ENCODE results near the gene SH3D19.

SH3D19 gene

DNA sequence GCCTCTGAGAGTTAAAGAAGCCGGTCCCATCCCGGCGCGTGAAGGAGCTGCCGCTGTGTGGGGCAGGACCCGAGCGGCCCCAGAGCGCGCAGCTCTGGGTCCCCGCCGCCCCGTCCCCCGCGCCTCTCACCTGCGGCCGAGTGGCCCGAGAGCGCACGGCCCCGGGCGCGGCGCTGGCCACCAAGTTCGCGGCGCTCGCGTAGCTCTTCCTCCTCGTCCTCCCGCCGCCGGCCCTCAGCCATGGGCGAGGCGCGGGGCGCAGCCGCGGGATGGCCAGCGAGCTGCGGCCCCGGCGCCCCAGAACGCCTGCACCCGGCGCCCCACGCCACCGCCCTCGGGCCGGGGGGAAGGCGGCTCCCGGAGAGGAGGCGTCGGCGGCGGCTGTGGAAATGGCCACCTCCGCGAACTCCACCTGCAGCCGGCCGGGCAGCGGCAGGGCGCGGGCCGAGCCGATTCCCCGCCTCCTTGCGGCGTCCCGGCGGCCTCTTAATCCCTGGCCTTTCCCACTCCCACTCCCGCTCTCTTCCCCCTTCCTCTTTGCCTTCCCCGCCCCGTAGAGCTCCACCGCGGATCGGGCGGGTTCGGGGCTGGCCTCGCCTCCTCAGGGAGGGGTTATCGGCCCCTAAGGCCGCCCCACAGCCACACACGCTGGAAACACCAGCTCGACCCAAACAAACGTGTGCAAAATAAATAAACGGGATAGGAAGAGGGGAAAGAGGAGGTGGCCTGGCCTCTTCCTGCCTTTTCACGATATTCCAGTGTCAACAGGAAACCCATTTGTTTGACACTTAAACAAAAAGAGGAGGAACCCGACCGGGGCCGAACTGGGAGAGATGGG lies at the start of gene SH3D19:
SH3D19 (minus strand) TSS at position 495 of the 838 bp plus-strand sequence; CDS start at position 242, 253 bp downstream.
- DNase-seq = peak in 47 of 56 donors; percentile 6 to 71 (median 44)

GRCh38 chr4:151362404-151363164 lies 37.2 kb upstream of the SH3D19 start:
- peak in 52 of 56 donors; percentile 4 to 86 (median 54) for DNase-seq

GRCh38 chr4:151361966-151362365 lies 36.6 kb upstream of the SH3D19 start:
- no peak for DNase-seq

- DNase-seq = no peak
Observed at GRCh38 chr4:151361126-151361525, 35.7 kb upstream of the SH3D19 start.

GRCh38 chr4:151359576-151359975 lies 34.2 kb upstream of the SH3D19 start:
- DNase-seq = peak in 12 of 56 donors; percentile 1 to 64 (median 6)

DNA sequence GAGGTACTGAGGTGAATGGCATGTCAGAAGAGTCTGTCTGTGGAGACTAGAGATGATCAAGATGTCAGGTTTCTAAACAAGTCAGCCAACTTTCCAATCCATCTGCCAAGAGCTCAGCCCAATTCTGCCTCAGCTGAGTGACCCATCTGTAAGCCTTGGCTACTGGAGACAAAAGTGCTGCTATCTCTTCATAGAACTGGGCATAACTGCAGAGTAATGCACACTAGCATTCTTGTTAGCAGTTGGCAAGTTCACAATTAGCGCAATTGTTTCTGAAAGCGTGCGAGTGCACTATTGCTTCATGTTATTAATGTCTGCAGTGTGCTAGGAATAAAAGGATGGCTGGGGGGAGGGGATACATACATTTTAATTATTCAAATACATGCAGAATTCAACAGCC lies 32.9 kb upstream of the SH3D19 start:
- DNase-seq = peak in 53 of 56 donors; percentile 3 to 89 (median 69)

GRCh38 chr4:151356510-151356909 lies 31.1 kb upstream of the SH3D19 start:
- peak in 1 of 56 donors; percentile 36 for DNase-seq

DNA sequence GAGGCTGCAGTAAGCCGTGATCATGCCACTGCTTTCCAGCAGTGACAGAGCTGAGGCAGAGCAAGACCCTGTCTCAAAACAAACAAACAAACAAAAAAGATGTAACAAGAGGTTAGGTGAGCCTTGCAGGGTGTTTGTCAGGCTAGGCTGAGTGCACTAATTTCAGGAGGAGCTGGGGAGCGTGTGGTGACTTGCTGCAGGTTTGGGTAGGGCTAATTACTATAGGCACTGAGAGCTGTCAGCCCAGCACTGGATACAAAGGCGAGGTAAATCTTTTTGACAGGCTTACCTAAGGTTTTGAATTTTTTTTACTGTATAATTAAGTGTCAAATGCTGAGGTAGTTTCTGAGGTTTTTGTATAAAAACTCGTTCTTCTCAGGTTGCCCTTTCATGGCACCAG lies 29.8 kb upstream of the SH3D19 start:
- DNase-seq = no peak

DNA sequence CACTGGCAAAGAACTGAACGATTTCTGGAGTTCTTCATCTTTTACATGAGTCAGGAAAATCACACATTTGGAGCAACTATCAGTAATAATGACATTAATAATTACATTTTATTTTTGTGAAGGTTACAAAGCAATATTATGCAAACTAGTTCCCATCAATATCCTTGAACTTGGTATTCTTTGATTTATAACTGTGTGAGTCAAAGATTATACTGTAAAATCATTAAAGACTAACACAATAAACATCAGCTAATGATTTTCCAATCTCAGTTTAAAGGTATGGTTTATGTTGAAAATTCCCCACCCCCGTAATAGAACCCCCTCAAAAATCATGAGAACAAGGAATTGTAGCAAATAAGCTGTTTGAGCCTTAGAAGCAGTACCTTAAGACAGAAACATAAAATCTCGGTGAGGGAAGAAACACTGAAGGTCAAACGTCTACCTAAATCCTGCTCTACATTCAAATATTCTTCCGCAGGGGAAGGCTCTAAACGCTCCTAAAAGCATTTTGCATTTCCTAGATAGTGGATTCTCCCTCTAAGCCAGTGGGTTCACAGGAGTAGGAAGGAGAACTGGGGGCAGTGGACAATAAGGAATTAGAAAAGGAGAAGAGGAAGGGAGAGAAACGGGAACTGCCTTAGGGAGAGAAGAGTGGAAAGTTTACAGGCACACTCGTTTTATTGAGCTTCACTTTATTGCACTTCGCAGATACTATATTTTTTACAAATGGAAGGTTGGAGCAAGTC lies 22.3 kb upstream of the SH3D19 start:
- no peak for DNase-seq

DNA sequence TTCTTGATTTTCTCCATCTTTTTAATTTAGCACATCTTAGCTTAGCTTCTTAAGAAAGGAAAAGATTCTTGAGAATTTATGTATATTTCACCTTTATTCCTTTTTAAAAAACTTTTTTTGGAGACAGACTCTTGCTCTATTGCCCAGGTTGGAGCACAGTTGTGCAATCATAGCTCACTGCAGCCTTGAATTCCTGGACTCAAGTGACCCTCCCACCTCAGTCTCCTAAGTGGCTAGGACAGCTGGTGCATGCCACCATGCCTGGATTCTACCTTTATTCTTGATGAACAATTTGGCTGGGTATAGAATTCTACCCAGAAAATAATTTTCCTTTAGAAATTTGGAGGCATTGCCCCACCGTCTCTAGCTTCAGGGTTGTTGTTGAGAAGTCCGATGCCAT lies 19.5 kb upstream of the SH3D19 start:
- no peak for DNase-seq

- DNase-seq = no peak
Observed at GRCh38 chr4:151340751-151341385, 15.5 kb upstream of the SH3D19 start.

GRCh38 chr4:151339467-151339866 lies 14.1 kb upstream of the SH3D19 start:
- no peak for DNase-seq

GRCh38 chr4:151331276-151332042 lies 6.1 kb upstream of the SH3D19 start:
- DNase-seq = no peak

DNA sequence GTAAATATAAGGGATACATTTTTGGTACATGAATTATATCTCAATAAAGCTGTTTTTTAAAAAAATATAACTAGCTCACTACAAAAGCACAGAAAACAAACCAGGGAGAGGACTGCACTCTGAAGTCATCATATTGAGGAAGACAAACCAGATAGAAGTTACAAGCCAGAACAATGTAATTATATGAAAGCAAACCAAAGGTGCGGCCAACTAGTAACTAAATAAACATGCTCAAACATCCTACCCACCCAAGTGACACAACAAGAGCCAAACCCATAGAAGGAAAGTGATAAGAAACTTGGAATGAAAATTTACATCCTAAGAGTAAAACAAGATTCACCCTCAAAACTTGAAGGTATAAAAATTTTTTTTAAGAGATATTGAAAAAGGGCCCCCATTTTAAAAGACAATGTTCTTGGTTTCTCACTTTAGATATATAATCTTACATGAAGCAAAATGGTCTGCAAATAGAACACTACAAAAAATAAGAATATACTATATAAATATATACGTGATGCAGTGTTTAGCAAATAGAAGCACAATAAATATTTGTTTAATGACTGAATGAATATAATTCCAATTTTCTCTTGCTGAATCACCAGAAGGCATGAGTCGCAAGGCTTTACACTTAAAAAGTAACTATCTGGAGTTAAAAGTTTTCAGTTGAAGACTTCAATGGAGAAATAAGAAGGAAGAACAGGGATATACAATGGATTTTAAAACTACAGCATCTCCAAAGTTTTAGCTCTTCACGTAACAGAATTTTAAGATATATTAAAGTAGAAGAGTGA lies 4.0 kb upstream of the SH3D19 start:
- no peak for DNase-seq

DNA sequence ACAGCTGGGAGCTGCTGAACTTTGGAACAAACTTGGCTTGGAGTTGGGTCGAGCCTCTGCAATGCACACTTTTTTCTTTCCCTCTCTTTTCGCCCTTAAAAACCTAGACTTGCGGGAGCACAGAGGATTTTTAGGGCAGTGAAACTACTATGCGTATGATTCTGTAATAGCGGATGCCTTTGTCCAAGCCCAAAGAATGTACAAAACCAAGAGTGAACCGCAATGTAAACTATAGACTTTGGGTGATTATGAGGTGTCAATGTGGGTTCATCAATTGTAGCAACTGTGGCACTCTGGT lies 493 bp upstream of the SH3D19 start:
- no peak for DNase-seq

DNA sequence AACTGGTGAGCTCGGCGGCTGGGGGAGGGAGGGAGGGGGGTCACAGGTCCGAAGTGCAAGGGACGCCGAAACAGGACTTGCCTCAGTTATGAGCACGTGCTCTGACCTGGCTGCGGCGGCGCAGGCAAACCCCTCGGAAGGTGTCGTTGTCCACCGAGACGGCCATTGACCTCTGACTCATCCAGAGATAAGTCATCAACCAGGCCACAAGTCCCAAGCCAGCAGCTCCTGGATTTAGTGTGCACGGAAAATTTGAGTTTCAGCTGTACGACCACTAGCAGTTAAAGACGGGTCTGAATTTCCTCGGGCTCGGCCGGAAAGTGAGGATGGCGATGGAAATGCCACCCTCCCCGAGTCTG lies 674 bp downstream of the SH3D19 start:
- DNase-seq = peak in 42 of 56 donors; percentile 3 to 74 (median 38)

GRCh38 chr4:151324124-151324751 lies 1.2 kb downstream of the SH3D19 start:
- peak in 6 of 56 donors; percentile 17 to 55 (median 34) for DNase-seq

DNA sequence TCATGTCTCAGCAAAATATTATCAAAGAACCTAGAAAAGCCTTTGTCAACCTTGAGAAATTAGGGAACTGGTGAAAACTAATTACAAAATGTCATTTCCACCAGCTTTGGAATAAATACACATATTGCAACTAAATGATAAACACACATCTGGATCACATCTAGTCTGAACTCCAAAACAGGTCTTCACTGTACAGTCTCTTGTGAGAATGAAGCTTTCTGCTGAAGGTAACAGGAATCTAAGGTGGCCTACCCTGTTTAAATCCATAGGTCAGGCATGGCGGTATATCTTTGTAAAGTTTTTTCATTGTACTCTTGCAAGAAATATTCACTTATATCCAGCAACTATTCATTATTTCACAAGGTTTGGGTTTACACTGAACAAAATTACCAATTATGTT lies 1.7 kb downstream of the SH3D19 start:
- DNase-seq = no peak

GRCh38 chr4:151322570-151322969 lies 2.8 kb downstream of the SH3D19 start:
- no peak for DNase-seq

Data from nucleus accumbens (tissue), 56 donors.